Medulla oblongata (tissue), 1 donor: ENCODE data around the gene CXCR5.

Experiments
- DNase-seq: peaks from one replicate; pipeline ENCODE4 v3.0.0-alpha.2; 2015; ENCODE audit errors: extremely low spot score

CXCR5 gene

DNA sequence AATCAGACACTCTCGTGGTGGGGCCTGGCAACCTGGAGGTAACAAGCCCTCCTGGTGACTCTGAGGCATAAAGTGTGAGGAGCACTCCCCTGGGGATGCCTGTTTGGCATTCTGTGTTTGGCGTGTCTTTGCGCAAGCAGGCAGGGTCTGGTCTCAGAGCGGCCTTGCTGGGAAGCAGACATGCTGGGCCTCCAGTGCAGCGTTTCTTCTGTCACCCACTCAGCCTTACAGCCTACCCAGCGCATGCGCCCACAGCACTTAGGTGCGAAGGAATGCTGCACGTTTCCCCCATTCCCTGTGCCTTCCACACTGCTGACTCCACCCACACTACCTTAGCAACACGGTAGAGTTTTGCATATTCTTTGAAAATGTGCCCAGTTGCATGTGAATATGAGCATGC lies 7.4 kb upstream of the CXCR5 start:
- DNase-seq: no peak

DNA sequence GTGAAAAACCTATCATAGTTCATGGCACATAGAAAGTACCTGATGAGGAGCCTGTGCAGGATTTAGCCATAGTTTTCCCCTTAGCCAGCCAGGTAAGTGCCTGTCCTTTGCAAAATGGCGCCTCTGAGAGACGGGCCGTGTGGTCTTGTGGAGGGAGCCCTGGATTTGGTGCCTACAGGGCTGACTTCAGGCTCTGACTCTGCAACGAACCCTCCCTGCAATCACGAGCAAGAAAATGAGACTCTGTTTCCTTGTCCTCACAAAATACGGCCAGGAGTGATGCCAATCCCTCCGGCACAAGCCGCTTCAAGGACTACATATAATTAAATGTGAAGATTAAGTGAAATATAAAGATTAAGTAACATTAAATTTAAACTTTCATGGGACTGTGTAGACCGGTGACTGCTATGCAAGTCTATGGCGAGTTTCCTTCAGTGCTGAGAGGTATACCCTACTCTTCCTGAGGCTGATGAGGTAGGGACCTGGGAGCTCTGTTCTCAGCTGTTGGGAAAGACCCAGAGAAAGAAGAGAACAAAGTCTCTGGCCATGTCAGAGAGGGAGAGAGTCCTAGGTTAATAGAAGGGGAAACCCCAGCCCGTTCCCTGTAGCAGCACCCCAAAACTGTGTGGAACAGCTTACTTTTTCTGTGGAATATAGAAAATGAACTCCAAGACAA lies 6.1 kb upstream of the CXCR5 start:
- no peak for DNase-seq

DNA sequence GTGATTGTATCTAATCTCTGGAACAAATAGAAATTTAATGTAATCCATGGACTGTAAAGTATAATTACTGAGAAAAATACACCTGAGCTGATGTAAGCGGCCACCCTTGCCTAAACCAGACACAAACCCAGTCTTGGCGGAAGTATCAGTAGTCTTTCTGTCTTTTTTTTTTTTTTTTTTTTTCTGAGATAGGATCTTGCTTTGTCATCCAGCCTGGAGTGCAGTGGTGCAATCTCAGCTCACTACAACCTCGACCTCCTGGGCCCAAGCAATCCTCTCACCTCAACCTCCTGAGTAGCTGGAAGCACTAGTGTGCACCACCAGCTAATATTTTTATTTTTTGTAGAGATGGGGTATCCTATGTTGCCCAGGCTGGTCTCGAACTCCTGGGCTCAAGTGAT lies 5.5 kb upstream of the CXCR5 start:
- no peak for DNase-seq

DNA sequence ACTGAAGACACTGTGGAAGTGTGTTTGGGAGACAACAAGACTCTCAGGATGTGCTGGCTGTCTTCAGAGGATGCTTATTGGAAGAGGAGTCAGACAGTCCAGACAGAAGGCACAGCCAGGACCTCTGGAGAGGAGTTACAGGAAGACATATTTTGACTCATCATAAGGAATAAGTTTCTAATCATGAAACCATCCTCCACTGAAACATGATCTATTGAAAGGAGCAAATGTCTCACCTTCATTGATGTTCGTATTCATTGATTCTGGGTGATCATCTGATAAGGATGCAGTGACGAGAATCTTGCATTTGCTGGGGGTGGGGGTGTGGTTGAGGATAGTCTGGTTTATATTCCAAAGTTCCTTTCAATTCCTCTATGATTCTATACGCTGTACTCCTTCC lies 2.5 kb upstream of the CXCR5 start:
- no peak for DNase-seq

DNA sequence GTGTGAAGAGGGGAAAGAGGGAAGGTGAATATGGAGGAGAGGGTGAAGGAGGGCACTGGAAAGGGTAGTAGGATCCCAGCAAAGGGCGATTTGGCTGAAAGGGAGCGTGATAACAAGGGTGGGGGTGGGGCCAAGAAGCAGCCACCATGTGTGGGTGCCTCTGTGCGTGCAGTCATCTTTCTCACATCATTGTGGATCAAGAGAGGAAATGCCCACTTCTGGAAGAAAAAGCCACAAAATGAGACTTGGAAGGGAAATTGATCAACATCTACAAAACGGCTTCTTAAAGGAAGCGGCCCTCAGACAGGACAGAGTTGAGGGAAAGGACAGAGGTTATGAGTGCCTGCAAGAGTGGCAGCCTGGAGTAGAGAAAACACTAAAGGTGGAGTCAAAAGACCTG lies 1.2 kb upstream of the CXCR5 start:
- DNase-seq: no peak

DNA sequence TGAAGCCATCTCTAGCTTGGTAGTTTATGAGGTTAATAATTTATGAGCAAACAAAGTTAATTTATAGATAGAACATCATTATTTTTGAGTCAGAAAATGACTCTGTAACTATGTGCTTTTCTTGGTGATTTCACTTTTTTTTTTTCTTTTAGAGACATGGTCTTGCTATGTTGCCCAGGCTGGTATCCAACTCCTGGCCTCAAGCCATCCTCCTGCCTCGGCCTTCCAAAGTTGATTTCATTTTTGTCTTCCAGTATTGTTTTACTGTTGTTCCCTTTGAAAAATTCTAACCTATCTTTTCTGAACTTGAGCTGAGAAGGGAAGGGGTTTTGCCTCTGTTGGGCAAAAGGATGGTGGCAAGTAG lies 706 bp upstream of the CXCR5 start:
- DNase-seq: no peak

DNA sequence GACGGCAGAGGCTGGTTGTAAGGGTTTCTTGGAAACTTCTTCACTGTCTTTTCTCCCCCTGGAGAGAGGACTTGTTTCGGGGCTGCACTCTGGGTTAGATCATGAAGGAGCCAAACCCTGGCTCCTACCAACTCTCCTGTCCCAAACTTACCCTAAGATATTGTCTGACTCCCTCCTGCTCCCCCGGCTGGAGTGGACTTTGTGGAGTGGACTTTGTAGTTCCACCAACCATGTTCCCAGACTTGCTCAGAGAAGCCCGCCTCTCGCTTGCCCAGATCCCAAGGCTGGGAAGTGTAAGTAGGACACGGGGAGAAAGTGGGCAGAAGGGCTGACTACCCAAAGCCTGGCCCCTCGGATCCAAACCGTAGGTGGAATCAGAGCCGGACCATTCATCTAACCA lies 1.2 kb downstream of the CXCR5 start:
- DNase-seq: no peak

DNA sequence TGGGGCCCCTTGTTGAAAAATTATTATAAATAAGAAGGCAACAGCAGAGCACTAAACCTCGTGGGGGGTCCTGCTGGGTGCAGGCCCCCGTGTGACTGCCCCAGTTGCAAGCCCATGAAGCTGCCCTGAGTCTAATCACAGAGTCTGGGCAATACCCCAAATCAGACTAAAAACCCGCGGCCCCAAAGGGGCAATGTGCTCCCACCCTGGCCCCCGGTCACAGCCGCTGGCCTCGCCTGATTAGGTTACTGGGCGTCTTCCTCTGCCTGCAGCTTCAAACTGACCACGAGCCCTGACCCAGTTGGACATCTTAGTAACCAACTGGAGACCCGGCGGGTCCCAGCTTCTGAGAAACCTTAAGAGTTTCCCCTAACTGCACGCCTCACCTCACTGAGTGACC lies 1.6 kb downstream of the CXCR5 start:
- DNase-seq: no peak

DNA sequence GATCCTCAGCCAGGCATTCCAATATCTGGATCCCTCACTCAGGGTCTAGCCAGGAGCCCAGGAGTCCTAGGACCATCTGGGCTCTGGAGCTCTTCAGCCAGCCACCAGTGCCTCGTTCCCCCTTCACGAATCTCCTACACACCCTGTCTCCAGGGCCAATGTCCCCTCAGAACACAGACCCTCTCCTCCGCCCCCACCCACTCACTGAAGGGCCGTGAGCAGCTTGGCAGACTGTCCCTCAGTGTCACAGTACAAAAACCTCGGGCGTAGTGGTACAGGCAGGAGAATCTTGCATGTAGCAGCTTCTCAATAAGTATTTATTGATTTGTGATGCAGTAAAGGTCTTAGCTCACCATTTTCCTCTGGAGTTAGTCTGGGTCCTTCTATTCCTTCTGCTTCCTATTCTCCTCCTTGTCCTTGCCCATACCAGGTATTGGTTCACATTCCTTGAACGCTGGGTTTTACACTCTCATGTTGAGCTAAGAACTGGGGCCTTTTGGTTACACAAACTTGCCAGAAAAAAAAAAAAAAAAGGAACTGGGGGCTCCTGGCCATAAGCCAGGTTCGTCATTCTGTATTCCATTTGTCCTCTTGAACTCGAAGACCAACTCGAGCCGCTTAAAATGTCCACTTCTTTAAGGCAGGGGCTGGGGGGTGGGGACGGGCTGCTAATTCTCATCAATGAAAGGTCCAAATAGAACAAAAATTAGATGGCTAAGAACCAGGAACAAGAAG lies 2.3 kb downstream of the CXCR5 start:
- DNase-seq: no peak

DNA sequence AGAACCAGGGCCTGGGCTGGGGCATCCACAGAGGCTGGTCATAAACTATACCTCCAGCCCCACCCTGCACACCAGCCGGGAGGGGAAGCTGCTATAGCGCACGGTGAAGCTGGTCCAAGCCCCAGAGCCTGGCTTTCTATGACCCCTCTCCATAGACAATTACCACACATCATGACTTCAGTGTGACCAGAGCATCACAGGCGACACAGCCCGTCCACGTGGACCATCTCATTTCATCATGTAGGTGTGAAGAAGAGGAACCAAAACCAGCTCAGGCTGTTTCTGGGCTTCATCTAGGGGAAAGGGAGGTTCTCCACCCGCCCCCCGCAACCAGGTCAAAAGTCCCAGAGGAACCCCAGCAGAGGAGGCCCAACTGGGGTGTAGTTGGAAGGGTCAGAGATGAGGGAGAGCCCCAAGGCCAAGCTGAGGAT lies 3.0 kb downstream of the CXCR5 start:
- DNase-seq: peak; percentile 27

DNA sequence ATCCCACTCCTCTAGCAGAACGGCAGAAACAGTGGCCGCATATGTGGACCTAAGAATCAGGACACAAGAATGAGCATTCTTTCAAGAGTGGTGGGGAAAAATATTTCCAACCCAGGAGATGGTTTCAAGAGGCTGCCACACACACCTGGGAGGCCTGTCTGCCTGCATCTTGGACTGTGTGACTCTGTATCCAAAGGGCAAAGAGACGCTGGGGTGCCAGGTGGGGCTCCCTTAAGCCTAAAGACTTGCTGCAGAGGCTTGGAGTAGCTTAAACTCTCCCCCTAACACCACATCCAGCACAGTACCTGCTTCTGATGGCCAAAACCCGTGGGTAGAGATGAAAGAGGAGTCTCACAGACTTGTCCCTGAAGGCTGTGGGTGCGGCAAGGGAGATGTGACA lies 3.5 kb downstream of the CXCR5 start:
- no peak for DNase-seq

DNA sequence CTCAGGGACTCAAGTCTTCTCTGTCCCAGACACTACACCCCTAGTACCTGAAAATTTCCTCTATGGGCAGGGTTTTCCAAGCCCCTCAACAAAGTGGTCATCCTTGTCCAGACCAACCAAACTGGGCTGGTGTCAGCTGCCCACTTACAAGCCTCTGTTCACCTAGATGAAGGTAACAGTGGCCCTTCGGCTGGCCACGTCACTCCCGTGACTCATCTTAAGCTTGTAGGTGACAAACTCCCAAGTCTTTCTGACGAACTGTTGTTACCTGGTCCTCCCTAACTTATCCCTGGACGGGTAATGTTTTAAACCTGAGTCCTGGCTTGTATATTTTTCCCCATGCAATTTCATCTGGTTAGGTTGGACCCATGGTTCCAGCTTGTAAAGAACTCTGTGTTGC lies 4.7 kb downstream of the CXCR5 start:
- DNase-seq: no peak

DNA sequence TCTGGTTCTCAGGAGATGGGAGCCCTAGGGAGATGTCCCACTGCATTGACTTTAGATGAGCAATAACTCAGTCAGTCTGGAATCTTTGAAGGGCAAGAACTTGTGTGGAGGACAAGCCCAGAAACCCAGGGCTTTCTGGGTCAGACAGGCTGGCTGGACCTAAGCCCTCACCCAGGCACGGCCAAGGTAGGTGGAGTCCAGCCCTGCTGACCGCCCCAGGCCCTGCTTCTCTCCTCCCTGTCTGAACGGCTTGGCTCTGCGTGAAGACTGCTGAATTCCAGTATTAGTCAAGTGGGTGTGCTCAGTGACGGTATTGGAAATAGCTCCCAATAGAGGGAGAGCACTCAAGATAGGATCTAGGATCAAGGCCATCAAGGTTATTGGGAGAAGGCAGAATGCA lies 6.1 kb downstream of the CXCR5 start:
- peak; percentile 66 for DNase-seq

DNA sequence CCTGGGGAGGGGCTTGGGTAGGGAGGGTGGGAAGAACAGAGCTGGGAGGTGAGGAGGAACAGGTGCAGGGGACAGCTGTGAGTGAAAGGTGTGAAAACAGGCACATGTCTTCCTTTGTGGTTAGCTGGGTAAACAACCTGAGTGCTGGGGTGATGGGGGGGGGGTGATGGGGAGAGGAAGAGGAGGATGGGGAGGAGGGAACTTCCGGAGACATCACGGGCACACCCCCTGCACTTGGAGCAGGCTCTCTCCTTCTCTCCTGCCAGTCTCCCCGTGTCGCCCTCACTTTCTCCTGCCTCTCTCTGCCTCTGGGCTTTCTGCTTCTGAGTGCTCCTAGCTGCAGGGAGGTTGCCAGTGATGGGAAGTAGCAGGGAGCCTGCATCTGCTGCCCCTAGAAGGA lies 8.8 kb downstream of the CXCR5 start:
- no peak for DNase-seq

DNA sequence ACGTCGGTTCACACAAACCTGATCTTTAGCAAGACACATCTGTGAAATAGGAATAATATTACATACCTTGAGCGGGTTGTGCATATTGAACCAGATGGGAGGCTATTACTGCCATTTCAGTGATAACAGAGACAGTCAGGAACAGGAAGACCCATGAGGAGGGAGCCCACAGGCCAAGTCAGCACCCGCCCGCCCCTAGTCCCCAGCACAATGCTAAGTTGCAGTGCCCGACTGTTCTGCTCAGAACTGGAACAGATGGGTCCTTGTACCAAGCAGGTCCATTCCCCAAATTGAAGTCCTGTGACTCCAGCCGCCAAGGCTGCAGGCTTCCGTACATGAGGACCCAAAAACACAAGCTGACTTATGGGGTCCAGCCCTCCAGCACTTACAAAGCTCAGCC lies 9.3 kb downstream of the CXCR5 start:
- DNase-seq: no peak

DNA sequence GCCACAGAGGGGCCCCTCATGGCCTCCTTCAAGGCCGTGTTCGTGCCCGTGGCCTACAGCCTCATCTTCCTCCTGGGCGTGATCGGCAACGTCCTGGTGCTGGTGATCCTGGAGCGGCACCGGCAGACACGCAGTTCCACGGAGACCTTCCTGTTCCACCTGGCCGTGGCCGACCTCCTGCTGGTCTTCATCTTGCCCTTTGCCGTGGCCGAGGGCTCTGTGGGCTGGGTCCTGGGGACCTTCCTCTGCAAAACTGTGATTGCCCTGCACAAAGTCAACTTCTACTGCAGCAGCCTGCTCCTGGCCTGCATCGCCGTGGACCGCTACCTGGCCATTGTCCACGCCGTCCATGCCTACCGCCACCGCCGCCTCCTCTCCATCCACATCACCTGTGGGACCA lies 10.0 kb downstream of the CXCR5 start:
- no peak for DNase-seq

DNA sequence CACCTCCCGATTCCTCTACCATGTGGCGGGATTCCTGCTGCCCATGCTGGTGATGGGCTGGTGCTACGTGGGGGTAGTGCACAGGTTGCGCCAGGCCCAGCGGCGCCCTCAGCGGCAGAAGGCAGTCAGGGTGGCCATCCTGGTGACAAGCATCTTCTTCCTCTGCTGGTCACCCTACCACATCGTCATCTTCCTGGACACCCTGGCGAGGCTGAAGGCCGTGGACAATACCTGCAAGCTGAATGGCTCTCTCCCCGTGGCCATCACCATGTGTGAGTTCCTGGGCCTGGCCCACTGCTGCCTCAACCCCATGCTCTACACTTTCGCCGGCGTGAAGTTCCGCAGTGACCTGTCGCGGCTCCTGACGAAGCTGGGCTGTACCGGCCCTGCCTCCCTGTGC lies 10.5 kb downstream of the CXCR5 start:
- DNase-seq: no peak

DNA sequence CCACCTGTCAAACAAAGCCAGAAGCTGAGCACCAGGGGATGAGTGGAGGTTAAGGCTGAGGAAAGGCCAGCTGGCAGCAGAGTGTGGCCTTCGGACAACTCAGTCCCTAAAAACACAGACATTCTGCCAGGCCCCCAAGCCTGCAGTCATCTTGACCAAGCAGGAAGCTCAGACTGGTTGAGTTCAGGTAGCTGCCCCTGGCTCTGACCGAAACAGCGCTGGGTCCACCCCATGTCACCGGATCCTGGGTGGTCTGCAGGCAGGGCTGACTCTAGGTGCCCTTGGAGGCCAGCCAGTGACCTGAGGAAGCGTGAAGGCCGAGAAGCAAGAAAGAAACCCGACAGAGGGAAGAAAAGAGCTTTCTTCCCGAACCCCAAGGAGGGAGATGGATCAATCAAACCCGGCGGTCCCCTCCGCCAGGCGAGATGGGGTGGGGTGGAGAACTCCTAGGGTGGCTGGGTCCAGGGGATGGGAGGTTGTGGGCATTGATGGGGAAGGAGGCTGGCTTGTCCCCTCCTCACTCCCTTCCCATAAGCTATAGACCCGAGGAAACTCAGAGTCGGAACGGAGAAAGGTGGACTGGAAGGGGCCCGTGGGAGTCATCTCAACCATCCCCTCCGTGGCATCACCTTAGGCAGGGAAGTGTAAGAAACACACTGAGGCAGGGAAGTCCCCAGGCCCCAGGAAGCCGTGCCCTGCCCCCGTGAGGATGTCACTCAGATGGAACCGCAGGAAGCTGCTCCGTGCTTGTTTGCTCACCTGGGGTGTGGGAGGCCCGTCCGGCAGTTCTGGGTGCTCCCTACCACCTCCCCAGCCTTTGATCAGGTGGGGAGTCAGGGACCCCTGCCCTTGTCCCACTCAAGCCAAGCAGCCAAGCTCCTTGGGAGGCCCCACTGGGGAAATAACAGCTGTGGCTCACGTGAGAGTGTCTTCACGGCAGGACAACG lies 11.7 kb downstream of the CXCR5 start:
- no peak for DNase-seq

DNA sequence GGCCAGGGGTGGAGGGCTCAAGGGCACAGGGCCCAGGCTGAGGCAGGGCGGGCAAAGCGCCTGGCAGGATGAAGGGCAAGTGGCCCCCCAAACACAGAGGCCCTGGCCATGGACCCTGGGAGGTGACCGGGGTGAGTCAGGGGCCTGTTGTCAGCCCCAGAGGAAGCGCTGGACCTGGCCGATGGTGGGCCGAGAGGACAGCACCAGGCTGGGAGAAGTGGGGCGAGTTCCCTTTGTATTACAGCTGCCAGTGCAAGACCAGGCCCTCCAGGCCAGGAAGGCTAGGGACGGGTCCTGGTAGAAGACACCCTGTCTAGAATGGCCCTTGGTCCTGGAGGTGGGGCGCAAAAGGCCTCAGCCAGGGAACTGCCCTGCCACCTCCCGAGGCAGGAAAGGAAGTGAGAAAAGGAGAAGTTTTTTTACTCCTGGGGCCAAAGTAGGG lies 12.8 kb downstream of the CXCR5 start:
- DNase-seq: peak; percentile 19

DNA sequence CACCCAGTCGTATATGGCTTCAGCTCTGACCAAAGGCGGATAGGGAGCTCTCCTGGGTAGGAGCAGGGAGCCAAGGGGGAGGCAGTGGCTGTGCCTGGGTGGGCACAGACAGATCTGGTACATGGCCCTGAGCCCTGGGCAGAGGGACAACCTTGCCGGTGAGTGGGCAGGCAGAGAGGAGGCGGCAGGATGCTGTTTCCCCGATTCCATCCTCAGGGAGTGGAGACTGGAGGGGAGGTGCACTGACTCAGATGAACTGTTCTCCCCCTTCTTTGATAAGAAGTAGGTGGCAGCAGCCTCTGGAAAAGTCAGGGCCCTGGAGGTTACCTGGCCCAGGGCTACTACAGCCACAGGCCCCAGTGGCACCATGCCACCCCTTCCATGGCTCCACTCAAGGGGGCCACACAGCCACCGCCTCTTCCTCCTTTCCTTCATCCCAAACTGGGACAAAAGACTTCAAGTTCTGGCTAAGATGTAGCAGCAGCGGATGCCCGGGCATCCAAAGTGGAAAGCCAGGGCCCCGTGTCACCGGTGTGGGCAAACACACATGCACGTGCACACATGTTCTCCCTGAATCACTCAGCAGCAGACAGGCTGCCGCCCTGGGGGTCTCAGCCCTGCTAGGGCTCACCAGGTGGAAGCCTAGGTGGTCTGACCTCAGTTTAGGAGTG lies 13.4 kb downstream of the CXCR5 start:
- DNase-seq: no peak

DNA sequence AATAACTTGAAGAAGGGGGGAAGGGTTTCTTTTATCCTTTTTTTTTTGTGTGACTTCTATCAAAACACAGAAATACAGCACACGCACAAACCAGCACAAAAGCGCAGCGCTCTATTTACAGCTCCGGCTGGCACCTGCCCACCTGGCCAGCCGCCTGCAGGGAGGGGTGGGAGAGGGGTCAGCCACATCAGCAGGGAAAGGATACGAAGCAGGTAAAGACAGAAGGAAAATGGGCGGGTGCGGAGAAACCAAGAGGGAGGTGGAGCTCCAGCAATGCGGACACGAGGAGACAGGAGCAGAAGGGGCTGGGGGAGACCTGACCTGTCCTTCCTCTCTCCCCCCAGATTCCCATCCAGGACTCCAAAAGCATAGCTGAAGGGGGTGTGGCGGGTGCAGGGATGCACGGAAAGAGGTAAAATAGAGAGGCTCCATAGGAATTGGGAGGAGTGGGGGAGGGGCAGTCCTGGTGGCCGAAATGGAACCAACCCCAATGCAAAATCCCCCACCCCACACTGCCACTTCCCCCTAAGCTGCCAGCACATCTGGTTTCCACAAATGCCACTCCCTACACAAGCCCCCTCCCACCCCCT lies 14.1 kb downstream of the CXCR5 start:
- no peak for DNase-seq
